HG02642 (cell line): ENCODE results near the gene PLEKHD1.

ENCODE experiments used
- ATAC-seq: cut with Tn5 transposase; IDR thresholded peaks from one replicate; pipeline ENCODE4 v1.9.1; 2021; ENCODE audit warnings: mild to moderate bottlenecking; ENCODE audit not compliant: unreplicated experiment, poor library complexity

The PLEKHD1 gene

DNA sequence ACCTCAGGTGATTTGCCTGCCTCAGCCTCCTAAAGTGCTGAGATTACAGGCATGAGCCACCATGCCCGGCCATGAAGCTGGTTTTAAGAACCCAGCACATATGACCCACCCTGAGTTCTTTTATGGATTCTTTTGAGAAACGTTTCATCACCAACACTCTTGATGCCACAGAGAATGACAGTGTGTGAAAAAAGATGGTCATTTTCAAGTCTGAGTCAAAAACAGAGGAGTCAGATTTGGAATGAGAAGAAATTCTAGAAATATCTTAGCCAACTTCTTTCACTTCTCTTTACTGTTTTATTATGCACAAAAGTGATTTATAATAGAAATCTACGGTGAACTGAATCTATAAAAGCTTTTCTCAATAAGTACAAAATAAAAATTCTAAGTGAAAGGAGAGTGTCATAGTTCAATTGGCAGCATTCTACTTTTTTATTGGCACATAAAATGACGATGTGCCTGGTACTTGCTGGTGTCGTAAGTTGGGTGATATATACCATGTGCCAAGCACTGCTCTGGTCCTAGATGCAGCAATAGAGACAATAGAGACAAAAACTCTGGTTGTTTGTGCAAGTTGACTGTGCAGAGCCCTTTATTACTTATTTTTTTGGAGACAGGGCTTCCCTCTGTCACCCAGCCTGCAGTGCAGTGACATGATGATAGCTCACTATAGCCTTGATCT, 56.3 kb downstream of the PLEKHD1 start:
- ATAC-seq, result no peak

GRCh38 chr14:69542311-69542710, 57.8 kb downstream of the PLEKHD1 start:
- no peak for ATAC-seq

- no peak for ATAC-seq
Measured at GRCh38 chr14:69543341-69544115, 59.0 kb downstream of the PLEKHD1 start.

- ATAC-seq, result no peak
Measured at GRCh38 chr14:69547701-69548348, 63.3 kb downstream of the PLEKHD1 start.

GRCh38 chr14:69548566-69548965, 64.0 kb downstream of the PLEKHD1 start:
- ATAC-seq, result no peak

DNA sequence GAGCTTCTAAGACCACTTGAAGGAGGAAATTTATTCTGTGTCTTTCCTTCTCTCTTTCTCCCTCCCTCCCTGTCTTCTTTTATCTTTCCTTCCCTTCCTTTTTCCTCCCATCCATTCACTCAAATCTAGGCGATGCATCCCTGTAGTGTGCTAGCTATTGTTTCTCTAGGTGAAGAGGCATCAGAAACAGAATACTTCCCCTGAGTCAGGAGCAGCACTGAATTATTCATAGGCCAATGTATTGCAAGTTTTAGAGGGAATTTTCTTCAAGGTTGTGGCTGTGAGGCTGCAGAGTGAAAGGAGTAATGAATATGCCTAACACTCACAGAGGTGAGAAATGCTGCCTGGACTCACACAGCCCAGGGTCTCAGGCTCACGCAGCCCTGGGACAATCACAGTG, 67.0 kb downstream of the PLEKHD1 start:
- ATAC-seq, result no peak

- no peak for ATAC-seq
Measured at GRCh38 chr14:69553252-69553651, 68.7 kb downstream of the PLEKHD1 start.

DNA sequence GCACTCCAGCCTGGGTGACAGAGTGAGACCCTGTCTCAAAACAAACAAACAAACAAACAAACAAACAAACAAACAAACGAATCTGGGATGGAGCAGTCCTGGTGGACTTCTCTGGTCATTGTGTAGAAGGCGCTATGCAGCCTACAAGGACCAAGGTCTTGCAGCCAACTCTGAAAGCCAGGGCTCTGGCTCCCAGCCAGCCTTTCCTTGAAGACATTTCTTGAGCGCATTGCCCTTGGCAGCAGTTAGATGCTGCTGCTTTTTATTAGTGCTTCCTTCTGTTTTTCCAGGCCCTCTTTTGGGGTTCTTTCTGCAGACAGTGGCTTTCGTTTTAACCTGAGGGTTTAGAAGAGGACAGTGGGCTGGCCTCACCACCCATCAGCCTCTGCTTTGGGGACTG, 70.0 kb downstream of the PLEKHD1 start:
- no peak for ATAC-seq

DNA sequence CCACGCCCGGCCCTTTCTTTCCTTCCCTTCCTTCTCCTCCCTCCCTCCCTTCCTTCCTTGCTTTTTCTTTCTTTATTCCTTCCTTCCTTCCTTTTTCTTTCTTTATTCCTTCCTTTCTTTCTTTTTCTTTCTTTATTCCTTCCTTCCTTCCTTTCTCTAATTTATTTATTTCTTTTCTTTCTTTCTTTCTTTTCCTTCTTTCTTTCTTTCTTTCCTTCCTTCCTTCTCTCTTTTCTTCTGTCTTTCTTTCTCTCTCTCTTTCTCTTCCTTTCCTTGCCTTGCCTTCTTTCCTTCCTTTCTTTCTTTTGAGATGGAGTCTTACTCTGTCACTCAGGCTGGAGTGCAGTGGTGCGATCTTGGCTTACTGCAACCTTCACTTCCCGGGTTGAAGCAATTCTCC, 74.2 kb downstream of the PLEKHD1 start:
- no peak for ATAC-seq

- no peak for ATAC-seq
Measured at GRCh38 chr14:69559581-69560011, 75.1 kb downstream of the PLEKHD1 start.

- ATAC-seq, result no peak
Measured at GRCh38 chr14:69560826-69561225, 76.3 kb downstream of the PLEKHD1 start.

DNA sequence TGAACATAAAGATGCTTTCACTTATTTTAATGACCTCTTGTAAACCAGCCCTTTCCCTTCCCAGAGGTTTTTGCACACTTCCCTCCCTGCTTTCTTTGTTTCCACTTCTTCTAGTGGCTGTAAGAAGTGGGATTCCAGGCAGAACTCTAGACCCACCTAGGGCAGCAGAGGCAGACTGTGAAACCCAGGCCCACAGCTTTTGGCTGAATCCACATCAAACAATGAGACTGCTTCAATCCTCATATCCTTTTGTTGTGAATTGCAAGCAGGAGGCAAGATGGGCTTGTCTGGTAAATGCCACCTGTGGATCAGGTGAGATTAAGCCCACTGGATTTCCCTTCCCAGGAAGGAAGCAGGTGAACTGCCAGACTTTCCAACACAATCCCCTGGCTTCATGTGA, 77.4 kb downstream of the PLEKHD1 start:
- no peak for ATAC-seq

DNA sequence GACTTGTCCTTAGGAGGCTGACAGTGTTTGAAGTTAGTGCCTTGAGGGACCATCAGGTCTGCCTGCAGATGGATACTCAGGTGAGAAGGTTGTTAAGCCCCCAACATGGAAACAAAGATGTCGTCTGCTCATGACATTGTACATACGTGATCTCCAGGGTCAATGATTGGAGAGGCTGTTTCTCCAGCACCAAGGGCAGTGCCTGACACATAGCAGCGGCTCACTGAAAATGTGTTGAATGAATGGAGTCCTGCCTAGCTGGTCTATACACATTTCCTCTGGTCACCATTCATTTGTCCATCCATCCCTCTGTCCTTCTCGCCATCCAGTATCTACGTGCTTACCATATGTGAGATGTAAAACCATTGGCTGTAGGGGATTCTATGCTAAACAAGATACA, 83.0 kb downstream of the PLEKHD1 start:
- ATAC-seq, result no peak

GRCh38 chr14:69569859-69570258, 85.3 kb downstream of the PLEKHD1 start:
- no peak for ATAC-seq

DNA sequence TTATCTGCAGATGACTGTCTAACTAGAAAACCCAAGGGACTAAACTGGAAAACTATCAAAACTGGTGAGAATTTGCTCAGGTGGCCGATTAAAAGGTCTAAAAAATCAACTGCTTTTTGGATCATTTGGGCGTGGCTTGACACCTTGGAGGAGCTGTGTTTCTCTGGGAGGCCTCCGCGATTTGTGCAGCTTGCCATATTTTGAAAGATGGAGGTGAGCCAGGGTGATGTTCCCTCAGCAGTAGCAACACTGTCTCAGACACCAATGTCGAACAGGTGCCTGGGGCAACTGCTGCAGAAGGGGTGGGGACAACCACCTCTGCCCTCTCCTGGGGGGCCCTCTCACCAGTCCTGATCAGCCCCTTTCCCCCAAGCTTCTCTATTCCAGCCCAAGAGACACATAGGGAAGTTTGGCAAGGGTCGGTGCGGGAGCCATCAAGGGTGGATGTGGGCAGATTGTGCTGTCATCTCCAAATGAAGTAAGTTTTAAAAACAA, 86.4 kb downstream of the PLEKHD1 start:
- ATAC-seq, result no peak

GRCh38 chr14:69571449-69572029, 87.0 kb downstream of the PLEKHD1 start:
- ATAC-seq, result no peak

GRCh38 chr14:69572030-69572840, 87.7 kb downstream of the PLEKHD1 start:
- ATAC-seq, result no peak

- no peak for ATAC-seq
Measured at GRCh38 chr14:69572841-69573135, 88.3 kb downstream of the PLEKHD1 start.

DNA sequence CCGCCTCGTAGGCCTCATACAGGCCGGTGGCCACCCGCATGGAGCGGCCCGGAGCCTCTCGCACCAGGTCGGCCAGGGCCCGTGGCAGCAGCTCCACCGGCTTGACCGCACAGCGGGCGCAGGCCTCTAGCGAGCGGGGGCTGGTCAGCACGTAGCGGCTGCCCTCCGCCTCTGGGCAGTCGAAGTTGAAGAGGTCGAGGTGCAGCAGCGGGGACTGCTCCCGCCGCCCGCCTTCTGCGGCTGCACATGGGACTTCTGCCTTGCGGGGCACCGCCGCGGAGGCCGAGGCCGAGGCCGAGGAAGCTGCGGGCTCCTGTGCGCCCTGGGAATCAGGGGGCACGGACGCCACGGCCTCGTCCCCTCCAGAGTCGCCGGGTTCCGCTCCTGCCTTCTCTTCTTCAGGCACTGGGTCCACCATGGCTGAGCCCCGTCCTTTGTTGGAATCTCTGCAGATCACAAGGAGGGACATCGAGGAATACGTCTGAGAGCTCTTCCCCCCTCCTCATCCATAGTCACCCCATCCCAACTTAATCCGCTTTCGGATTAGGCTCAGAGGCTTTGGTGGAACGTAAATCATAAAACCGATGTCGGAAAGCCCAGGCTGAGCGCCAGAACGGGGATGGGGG, 88.8 kb downstream of the PLEKHD1 start:
- no peak for ATAC-seq

- no peak for ATAC-seq
Measured at GRCh38 chr14:69573831-69574262, 89.3 kb downstream of the PLEKHD1 start.
